K562 (cell line): ENCODE data around the gene PRR35. TPM values are rescaled to one million over a fixed set of nuclear protein-coding genes. Genes with fewer than 3 reads are reported as not detected.
A peak's percentile ranks its signal among the peaks of the same experiment; 100 is the strongest.

Experiments
- ATAC-seq: fragments of 200-7000 bp; cut with Tn5 transposase; 3 replicates; pipeline ENCODE4 v1.9.1; 2020; ENCODE audit warnings: moderate library complexity
- BruUV-seq: library from RNA; stranded (reverse); fragments of 400-500 nt; replicated peaks from 2 replicates; lab custom pipeline; 2021; lab: Mats Ljungman, UMichigan
- CTCF ChIA-PET: fragments of 300-600 bp; formaldehyde crosslinking; extraction: SDS; loops from one replicate; lab custom pipeline; 2021; ENCODE audit warnings: low intra/inter-chr PET ratio; lab: Yijun Ruan, JAX
- POLR2A ChIA-PET: fragments of 300-600, 350-650 bp; sonication (Branson Sonifier 250); formaldehyde crosslinking; extraction: SDS; loops from one replicate; lab custom pipeline; 2021; ENCODE audit warnings: antibody characterized with exemption, inconsistent platforms; lab: Yijun Ruan, JAX
- DNase-seq, 4 experiments: peaks; one replicate each; pipeline versions ENCODE4 v3.0.0 to v3.0.0-alpha.2; 2011 to 2018; ENCODE audit warnings: low spot score in 3 of 4, mixed read lengths in 3 of 4; ENCODE audit errors: extremely low read depth in 1 of 4
- FAIRE-seq: peaks from 2 replicates; lab custom pipeline; 2011; peaks lifted over from hg19 to GRCh38; lab: Jason Lieb, UNC
- H2AFZ ChIP-seq: 2 replicates; pipeline ENCODE4 v1.6.0; 2011; ENCODE audit warnings: low read depth, low read length, control low read depth, inconsistent platforms
- H3K27ac ChIP-seq: fragments of 200-600 bp; 3 replicates; pipeline ENCODE4 v1.8.0; 2011; ENCODE audit warnings: low read depth, mild to moderate bottlenecking, control low read depth, inconsistent platforms, low read length, moderate library complexity, mixed read lengths; ENCODE audit errors: extremely low read depth
- H3K27me3 ChIP-seq, 2 experiments: fragments of 300-600 bp in 1 of 2; 2 replicates in 1 of 2; 3 replicates in 1 of 2; pipeline versions ENCODE4 v1.6.0 to v1.8.0; 2011; ENCODE audit warnings: inconsistent platforms in 2 of 2, low read length in 2 of 2, mild to moderate bottlenecking in 1 of 2, mixed read lengths in 1 of 2, moderate library complexity in 1 of 2; ENCODE audit not compliant: control insufficient read depth in 2 of 2, insufficient read depth in 2 of 2
- H3K36me3 ChIP-seq: fragments of 300-600 bp; 3 replicates; pipeline ENCODE4 v1.8.0; 2011; ENCODE audit warnings: mild to moderate bottlenecking, low read length, inconsistent platforms; ENCODE audit not compliant: control insufficient read depth, insufficient read depth
- H3K4me1 ChIP-seq, 2 experiments: fragments of 200-600 bp in 1 of 2; replicated peaks in 1 of 2; 2 replicates in 1 of 2; 3 replicates in 1 of 2; pipeline versions ENCODE4 v1.5.1 to v1.8.0; 2011; ENCODE audit warnings: inconsistent platforms in 2 of 2, low read length in 2 of 2, mild to moderate bottlenecking in 1 of 2, mixed read lengths in 1 of 2, moderate library complexity in 1 of 2; ENCODE audit not compliant: control insufficient read depth in 2 of 2, insufficient read depth in 2 of 2
- H3K4me2 ChIP-seq: 2 replicates; pipeline ENCODE4 v1.6.1; 2011; ENCODE audit warnings: low read length, control low read depth, inconsistent platforms, mixed read lengths; ENCODE audit not compliant: insufficient read depth
- H3K4me3 ChIP-seq: fragments of 200-600 bp; sonication (generic), shearing (Covaris generic); 2 replicates; pipeline ENCODE4 v1.5.1; 2016; ENCODE audit warnings: control low read depth, inconsistent platforms
- H3K79me2 ChIP-seq: fragments of 200-600 bp; 3 replicates; pipeline ENCODE4 v1.8.0; 2011; ENCODE audit warnings: low read length, inconsistent platforms; ENCODE audit not compliant: control insufficient read depth, insufficient read depth
- H3K9ac ChIP-seq, 2 experiments: 2 replicates each; pipeline versions ENCODE4 v1.6.0 to v1.6.1; 2011; ENCODE audit warnings: low read depth in 2 of 2, low read length in 2 of 2, control low read depth in 1 of 2, inconsistent platforms in 1 of 2, mild to moderate bottlenecking in 1 of 2, mixed read lengths in 1 of 2; ENCODE audit not compliant: insufficient read depth in 1 of 2
- H3K9me1 ChIP-seq: one replicate; pipeline ENCODE4 v1.6.0; 2011; ENCODE audit warnings: inconsistent platforms, mild to moderate bottlenecking, low read length, moderate library complexity; ENCODE audit not compliant: control insufficient read depth, insufficient read depth
- H3K9me3 ChIP-seq: replicated peaks from 2 replicates; pipeline ENCODE4 v1.5.1; 2011; ENCODE audit warnings: low read depth, low read length, inconsistent platforms; ENCODE audit not compliant: control insufficient read depth, insufficient read depth
- H4K20me1 ChIP-seq: replicated peaks from 2 replicates; pipeline ENCODE4 v1.6.1; 2011; ENCODE audit warnings: low read length, inconsistent platforms, mixed read lengths; ENCODE audit not compliant: control insufficient read depth, insufficient read depth
- E2F6 ChIP-seq, 2 experiments: IDR thresholded peaks; 2 replicates each; pipeline ENCODE4 v1.6.1; 2011; ENCODE audit warnings: borderline replicate concordance in 1 of 2, control low read depth in 1 of 2, low read depth in 1 of 2, low read length in 1 of 2, mild to moderate bottlenecking in 1 of 2, mixed read lengths in 1 of 2, moderate library complexity in 1 of 2; ENCODE audit not compliant: insufficient read depth in 1 of 2, insufficient read length in 1 of 2, poor library complexity in 1 of 2, severe bottlenecking in 1 of 2; ENCODE audit errors: extremely low read depth in 1 of 2
- ELK1 ChIP-seq: sonication (generic); formaldehyde crosslinking; IDR thresholded peaks from 2 replicates; pipeline ENCODE4 v1.8.1; 2022; ENCODE audit warnings: missing genetic modification reagents
- L3MBTL2 ChIP-seq: fragments of 450-650 bp; IDR thresholded peaks from 2 replicates; pipeline ENCODE4 v1.6.1; 2016; ENCODE audit warnings: mild to moderate bottlenecking, moderate library complexity
- POLR2AphosphoS2 ChIP-seq: IDR thresholded peaks from 2 replicates; pipeline ENCODE4 v1.6.1; 2012; ENCODE audit warnings: low read length, improper control_type of control experiment
- POLR2AphosphoS5 ChIP-seq: IDR thresholded peaks from 2 replicates; pipeline ENCODE4 v1.6.1; 2011; ENCODE audit warnings: mild to moderate bottlenecking, low read depth, low read length, moderate library complexity; ENCODE audit not compliant: control insufficient read depth, insufficient read depth
- SRSF3 ChIP-seq: fragments of 200-400 bp; formaldehyde crosslinking; IDR thresholded peaks from 2 replicates; pipeline ENCODE4 v1.6.1; 2016; ENCODE audit warnings: mild to moderate bottlenecking, low read length, moderate library complexity; ENCODE audit not compliant: insufficient read depth
- STAT6 ChIP-seq: sonication (generic); formaldehyde crosslinking; IDR thresholded peaks from 2 replicates; pipeline ENCODE4 v1.8.1; 2023; ENCODE audit warnings: mild to moderate bottlenecking, missing genetic modification reagents
- TAF1 ChIP-seq: IDR thresholded peaks from 2 replicates; pipeline ENCODE4 v1.6.1; 2011; ENCODE audit warnings: mild to moderate bottlenecking, low read length, moderate library complexity; ENCODE audit not compliant: insufficient read depth, control insufficient read depth, severe bottlenecking; ENCODE audit errors: extremely low read depth
- TRIM28 ChIP-seq: fragments of 450-650 bp; IDR thresholded peaks from 2 replicates; pipeline ENCODE4 v1.6.1; 2017
- TSHZ1 ChIP-seq: fragments of 250-450 bp; sonication (Bioruptor Pico); IDR thresholded peaks from 2 replicates; pipeline ENCODE4 v1.4.0; 2020; ENCODE audit warnings: mild to moderate bottlenecking, moderate library complexity
- WGBS: fragments of 100-300 bp; shearing (Covaris generic); methylation state at CpG from one replicate; pipeline ENCODE4 v1.1.6; 2016; ENCODE audit warnings: low coverage, mixed read lengths; ENCODE audit not compliant: insufficient coverage; ENCODE audit errors: missing lambda C conversion rate; 5-methylcytosine and 5-hydroxymethylcytosine counted together
- in situ Hi-C: fragments of 300-500 bp; cut with MboI; formaldehyde crosslinking; loops from 4 replicates; pipeline ENCODE4 v1.15.0; 2018; ENCODE audit warnings: inconsistent platforms, mixed read lengths
- intact Hi-C: fragments of 100-400 bp; cut with micrococcal nuclease; formaldehyde crosslinking; loops from 2 replicates; pipeline ENCODE4 v1.14.2; 2022
- polyA plus RNA-seq, 8 experiments: library from polyadenylated mRNA; depleted of rRNA in 4 of 8; stranded (reverse) in 5 of 8; unstranded in 3 of 8; fragments of >200 nt; fragmentation: Nextera tagmentation in 2 of 8; fragmentation: Illumina TruSeq in 1 of 8; extraction: Ambion mirVana in 2 of 8; extraction: Trizol in 1 of 8; gene quantifications; 2 replicates each; pipeline versions ENCODE4 v1.2.1 to v1.2.3, GENCODE V29; 2011 to 2014; ENCODE audit warnings: inconsistent platforms in 1 of 8, missing spikeins in 1 of 8
- total RNA-seq, 7 experiments: library from RNA; depleted of rRNA in 6 of 7; stranded (reverse); fragments of >200 nt in 6 of 7; fragmentation: Illumina TruSeq in 2 of 7; extraction: Trizol in 2 of 7; gene quantifications; 2 replicates each; pipeline versions ENCODE4 v1.2.1 to v1.2.3, GENCODE V29; 2011 to 2021; ENCODE audit warnings: low replicate concordance in 1 of 7

Gene PRR35
- total and polyA plus RNA-seq, 9 of the 15 experiments (the other 6 are each of a cell fraction or from before 2014, with no cell fraction given): 0.17 to 0.45 (median 0.21) TPM; not detected in 5

GRCh38 chr16:526181-527014, 33.8 kb upstream of the PRR35 start:
- in situ Hi-C loops: no loop called here
- Histone ChIP-seq H3K36me3 (peaks cover 27% of the 10 kb centered on the region; the same call in 2 of the 3 replicates), H4K20me1 (peaks cover 15% of the 10 kb centered on the region), H3K4me1 (peaks cover 27 to 83% of the 10 kb centered on the region in 2 experiments), H3K27me3 (no peaks in the 10 kb centered on the region), H3K9me3 (no peaks in the 10 kb centered on the region), H3K4me3 (peak overlapping the region; percentile 68), H3K9ac (peak overlapping the region; percentile 86 to 95), H2AFZ (peak overlapping the region; percentile 90), H3K79me2 (peaks cover 66% of the 10 kb centered on the region), H3K27ac (peak overlapping the region; percentile 98), H3K9me1 (peaks cover 13% of the 10 kb centered on the region), H3K4me2 (peak overlapping the region; percentile 81)
- FAIRE-seq (peak; percentile 75), DNase-seq (peak in 2 of 4 experiments; percentile 43 to 72), ATAC-seq (peak; percentile 52)
- intact Hi-C loops: loop anchor here (5.0 kb wide), 1 partner anchor 41 kb away; the partner anchor contains the start of genes NHLRC4 and PIGQ
- POLR2A ChIA-PET: interaction anchor here (0.6 to 1.4 kb wide), 9 partner anchors 10 to 1175 kb away, joined by 3 to 5 read pairs (median 3); partner anchors contain the start of gene METTL26
- CTCF ChIA-PET: no interaction called here
- 5% methylated on average over 25 of the region's 26 CpGs for WGBS
- BruUV-seq: TSS peak; percentile 72
- TF ChIP-seq STAT6 (CRISPR knock-in tag) (peak; percentile 54; the same call in 1 of the 2 replicates), SRSF3 (0 out of 2 replicates have a peak, but pooled peaks have one; percentile 10), TSHZ1 (CRISPR knock-in tag) (no peak), ELK1 (CRISPR knock-in tag) (peak; percentile 36; the same call in 1 of the 2 replicates), POLR2AphosphoS5 (0 out of 2 replicates have a peak, but pooled peaks have one; percentile 1), POLR2AphosphoS2 (peak; percentile 55; the same call in 1 of the 2 replicates), TAF1 (peak; percentile 18), TRIM28 (0 out of 2 replicates have a peak, but pooled peaks have one; percentile 18), E2F6 (IDR thresholded peaks at IDR 0.05; ENCODE audit: borderline replicate concordance in 1 of 2, extremely low read depth in 1 of 2, insufficient read depth in 1 of 2, insufficient read length in 1 of 2, low read depth in 1 of 2, low read length in 1 of 2, poor library complexity in 1 of 2, severe bottlenecking in 1 of 2) (peak; percentile 91 to 96), L3MBTL2 (peak; percentile 66)
